DMS 273 treated with DMSO at 0.1 percent for 48 hours (cell line): ENCODE results near the gene TTC38.
"Not testable (repeated sequence)": the region's sequence is repeated elsewhere in the genome, so short reads cannot be mapped to it uniquely, and the experiment has no call there.

ENCODE experiments used
- DNase-seq: peaks from one replicate; lab custom pipeline; 2025; lab: John Stamatoyannopoulos, UW

Gene TTC38

GRCh38 chr22:46246178-46246577 is 21.6 kb upstream of the TTC38 start:
- no peak for DNase-seq

- DNase-seq = no peak
Observed at GRCh38 chr22:46247443-46247975, 20.3 kb upstream of the TTC38 start.

GRCh38 chr22:46250035-46250782 is 17.6 kb upstream of the TTC38 start, which contains the start of gene CDPF1:
TSS of gene CDPF1 (minus strand) at chr22:46250293. CDS start at chr22:46248284, 2,009 bp downstream.
- peak; percentile 57 for DNase-seq

- DNase-seq = no peak
Observed at GRCh38 chr22:46250783-46251125, 17.1 kb upstream of the TTC38 start.

- DNase-seq = no peak
Observed at GRCh38 chr22:46251266-46251665, 16.5 kb upstream of the TTC38 start.

- no peak for DNase-seq
Observed at GRCh38 chr22:46251816-46252380, 15.9 kb upstream of the TTC38 start.

GRCh38 chr22:46256358-46256958 is 11.3 kb upstream of the TTC38 start:
- no peak for DNase-seq

GRCh38 chr22:46259374-46259773 is 8.4 kb upstream of the TTC38 start:
- no peak for DNase-seq

- DNase-seq = no peak
Observed at GRCh38 chr22:46260038-46260437, 7.8 kb upstream of the TTC38 start.

GRCh38 chr22:46262449-46263215 is 5.2 kb upstream of the TTC38 start:
- DNase-seq = no peak

GRCh38 chr22:46263216-46263590 is 4.6 kb upstream of the TTC38 start, which contains the start of gene PKDREJ:
TSS of gene PKDREJ (minus strand) at chr22:46263343. CDS start at chr22:46263322, 21 bp downstream.
- DNase-seq = no peak

- not testable (repeated sequence) for DNase-seq
Observed at GRCh38 chr22:46264520-46264919, 3.3 kb upstream of the TTC38 start.

- DNase-seq = not testable (repeated sequence)
Observed at GRCh38 chr22:46265627-46266026, 2.2 kb upstream of the TTC38 start.

- no peak for DNase-seq
Observed at GRCh38 chr22:46269564-46269963, 1.8 kb downstream of the TTC38 start.

- DNase-seq = no peak
Observed at GRCh38 chr22:46272196-46272595, 4.4 kb downstream of the TTC38 start.

- DNase-seq = no peak
Observed at GRCh38 chr22:46272762-46273431, 5.1 kb downstream of the TTC38 start.

GRCh38 chr22:46273432-46274148 is 5.8 kb downstream of the TTC38 start:
- no peak for DNase-seq

GRCh38 chr22:46274381-46274780 is 6.6 kb downstream of the TTC38 start:
- DNase-seq = no peak

GRCh38 chr22:46275455-46276122 is 7.8 kb downstream of the TTC38 start:
- no peak for DNase-seq

- DNase-seq = no peak
Observed at GRCh38 chr22:46276563-46276962, 8.8 kb downstream of the TTC38 start.
